ENCODE results near the gene VSX1. TPM values are rescaled to one million over a fixed set of nuclear protein-coding genes. Genes with fewer than 3 reads are reported as not detected.
A peak's percentile ranks its signal among the peaks of the same experiment; 100 is the strongest.

VSX1 gene
- total RNA-seq, 2 experiments from 2014 or later = not detected

DNA sequence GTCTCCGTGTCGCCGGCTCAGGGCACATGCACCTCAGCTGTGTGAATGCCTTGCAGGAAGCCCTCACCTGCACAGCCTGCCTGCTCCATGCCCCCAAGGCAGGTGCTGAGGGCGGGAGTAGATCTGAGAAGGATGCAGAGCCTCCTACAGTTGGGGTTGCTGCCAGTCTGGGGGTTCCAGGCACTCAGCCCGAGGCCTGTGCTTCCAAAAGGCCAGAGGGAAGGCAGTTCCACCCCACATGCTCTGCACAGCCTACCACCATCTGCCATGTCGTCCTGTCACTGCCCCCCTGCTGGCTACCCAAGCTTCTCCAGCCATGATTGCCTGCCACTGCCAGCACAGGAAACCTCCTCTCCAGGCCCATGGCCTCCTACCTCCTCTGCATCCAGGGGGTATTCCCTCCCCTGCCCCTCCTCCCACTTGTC is 43.3 kb downstream of the VSX1 start:
- Mint-ChIP-seq H3K27me3 (no peaks in the 10 kb centered on the region), H3K36me3 (no peaks in the 10 kb centered on the region), H3K4me1 (ENCODE audit: low read depth) (peaks cover 51% of the 10 kb centered on the region), H3K9me3 (no peaks in the 10 kb centered on the region), H3K4me3 (no peak overlapping the region), H3K27ac (no peak overlapping the region)
- intact Hi-C loops (cut with micrococcal nuclease) = no loop called here
- ChIA-PET CTCF (interaction anchor here (1.0 kb wide), 1 partner anchor 161 kb away, joined by 3 read pairs; no protein-coding TSS in a partner anchor), POLR2A (no interaction called here)
- no peak for DNase-seq

- no peaks in the 10 kb centered on the region for H3K27me3 Mint-ChIP-seq
- H3K4me1 Mint-ChIP-seq (ENCODE audit: low read depth) = peaks cover 50% of the 10 kb centered on the region
- ChIA-PET POLR2A (no interaction called here), CTCF (no interaction called here)
- H3K9me3 Mint-ChIP-seq = no peaks in the 10 kb centered on the region
- no peak for DNase-seq
- peak overlapping the region; percentile 8 for H3K27ac Mint-ChIP-seq
- intact Hi-C loops (cut with micrococcal nuclease) = no loop called here
- H3K36me3 Mint-ChIP-seq = no peaks in the 10 kb centered on the region
- no peak overlapping the region for H3K4me3 Mint-ChIP-seq
Observed at GRCh38 chr20:25038103-25038410, 43.9 kb downstream of the VSX1 start.

DNA sequence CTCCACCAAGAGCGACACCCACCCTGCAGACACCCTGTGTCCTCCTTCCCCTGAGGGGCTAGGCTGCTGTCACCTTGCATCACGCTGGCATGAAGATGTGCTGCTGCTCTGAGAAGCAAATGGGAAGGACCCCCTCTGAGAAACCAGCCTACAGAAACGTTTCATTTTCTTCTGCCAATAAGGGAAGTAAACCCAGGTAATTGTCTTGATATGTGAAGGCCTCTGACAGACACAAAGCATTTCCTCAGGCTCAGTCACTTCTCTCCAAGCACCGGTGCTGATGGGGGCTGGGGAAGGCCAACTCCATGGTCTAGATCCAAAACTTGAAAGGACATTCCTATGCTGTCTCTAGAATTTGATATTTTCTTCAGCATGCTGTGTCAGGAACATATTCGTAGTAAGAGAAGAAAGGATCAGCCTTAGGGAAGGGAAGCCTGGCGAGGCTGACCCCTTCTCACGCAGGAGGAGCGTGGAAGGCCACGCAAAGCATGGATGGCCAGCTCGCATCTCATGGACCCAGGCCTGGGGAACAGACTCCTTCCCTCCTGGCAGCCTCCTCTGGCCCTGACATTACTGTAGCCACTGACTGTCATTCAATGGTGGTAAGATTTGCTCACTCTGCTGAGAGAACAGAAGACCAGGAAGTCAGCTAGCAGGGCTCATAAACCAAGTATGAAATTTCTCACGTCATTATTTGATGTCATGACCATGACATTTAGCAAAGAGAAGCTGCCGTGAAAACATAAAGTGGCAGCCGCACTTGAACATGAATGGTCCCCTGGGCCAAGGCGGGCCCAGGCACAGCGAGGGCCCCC is 44.4 kb downstream of the VSX1 start:
- no peak overlapping the region for H3K4me3 Mint-ChIP-seq
- CTCF ChIA-PET = interaction anchor here (1.2 to 1.3 kb wide), 2 partner anchors 141 to 361 kb away, joined by 4 to 6 read pairs; no protein-coding TSS in a partner anchor
- peak overlapping the region; percentile 8 for H3K27ac Mint-ChIP-seq

GRCh38 chr20:25036331-25036936 is 45.5 kb downstream of the VSX1 start:
- Mint-ChIP-seq H3K36me3 (no peaks in the 10 kb centered on the region), H3K4me1 (ENCODE audit: low read depth) (peaks cover 34% of the 10 kb centered on the region), H3K27me3 (no peaks in the 10 kb centered on the region), H3K27ac (no peak overlapping the region), H3K9me3 (no peaks in the 10 kb centered on the region), H3K4me3 (peak overlapping the region; percentile 11)
- DNase-seq = no peak
- ChIA-PET CTCF (interaction anchor here (0.7 to 1.3 kb wide), 3 partner anchors 29 to 362 kb away, joined by 3 to 6 read pairs (median 4); no protein-coding TSS in a partner anchor), POLR2A (interaction anchor here (1.1 kb wide), 1 partner anchor 23 kb away, joined by 3 read pairs; no protein-coding TSS in a partner anchor)
- intact Hi-C loops (cut with micrococcal nuclease) = no loop called here

More for the DNA sequence above, 44.4 kb downstream of the VSX1 start:
- H3K9me3 Mint-ChIP-seq = no peaks in the 10 kb centered on the region
- H3K27me3 Mint-ChIP-seq = no peaks in the 10 kb centered on the region
- H3K36me3 Mint-ChIP-seq = no peaks in the 10 kb centered on the region
- H3K4me1 Mint-ChIP-seq (ENCODE audit: low read depth) = peaks cover 44% of the 10 kb centered on the region
- DNase-seq = no peak
- intact Hi-C loops (cut with micrococcal nuclease) = no loop called here
- POLR2A ChIA-PET = no interaction called here

GRCh38 chr20:25035921-25036320 is 46.0 kb downstream of the VSX1 start:
- peak; percentile 35 for DNase-seq
- intact Hi-C loops (cut with micrococcal nuclease) = no loop called here
- peak overlapping the region; percentile 4 for H3K27ac Mint-ChIP-seq
- ChIA-PET POLR2A (interaction anchor here (1.1 kb wide), 1 partner anchor 23 kb away, joined by 3 read pairs; no protein-coding TSS in a partner anchor), CTCF (interaction anchor here (0.6 to 1.3 kb wide), 2 partner anchors 42 to 363 kb away, joined by 3 to 6 read pairs; no protein-coding TSS in a partner anchor)
- no peaks in the 10 kb centered on the region for H3K36me3 Mint-ChIP-seq
- H3K4me3 Mint-ChIP-seq = peak overlapping the region; percentile 11
- no peaks in the 10 kb centered on the region for H3K27me3 Mint-ChIP-seq
- H3K9me3 Mint-ChIP-seq = no peaks in the 10 kb centered on the region
- peaks cover 31% of the 10 kb centered on the region for H3K4me1 Mint-ChIP-seq (ENCODE audit: low read depth)

GRCh38 chr20:25033924-25034300 is 48.0 kb downstream of the VSX1 start:
- no peak for DNase-seq
- Mint-ChIP-seq H3K9me3 (no peaks in the 10 kb centered on the region), H3K27ac (no peak overlapping the region), H3K27me3 (no peaks in the 10 kb centered on the region), H3K4me3 (no peak overlapping the region), H3K4me1 (ENCODE audit: low read depth) (peaks cover 31% of the 10 kb centered on the region), H3K36me3 (peaks cover 2% of the 10 kb centered on the region)
- intact Hi-C loops (cut with micrococcal nuclease) = no loop called here
- POLR2A ChIA-PET = no interaction called here
- CTCF ChIA-PET = interaction anchor here (0.6 to 3.5 kb wide), 5 partner anchors 9 to 38 kb away, joined by 3 to 10 read pairs (median 5); no protein-coding TSS in a partner anchor

- POLR2A ChIA-PET = interaction anchor here (1.3 kb wide), 1 partner anchor 214 kb away, joined by 4 read pairs; the partner anchor contains the start of gene PYGB
- H3K4me3 Mint-ChIP-seq = no peak overlapping the region
- H3K9me3 Mint-ChIP-seq = no peaks in the 10 kb centered on the region
- no peak for DNase-seq
- CTCF ChIA-PET = interaction anchor here (0.6 to 3.5 kb wide), 4 partner anchors 30 to 39 kb away, joined by 4 to 10 read pairs (median 5); no protein-coding TSS in a partner anchor
- H3K27me3 Mint-ChIP-seq = no peaks in the 10 kb centered on the region
- peaks cover 30% of the 10 kb centered on the region for H3K4me1 Mint-ChIP-seq (ENCODE audit: low read depth)
- peaks cover 2% of the 10 kb centered on the region for H3K36me3 Mint-ChIP-seq
- intact Hi-C loops (cut with micrococcal nuclease) = no loop called here
- no peak overlapping the region for H3K27ac Mint-ChIP-seq
Observed at GRCh38 chr20:25033265-25033923, 48.5 kb downstream of the VSX1 start.

GRCh38 chr20:25032478-25033264 is 49.3 kb downstream of the VSX1 start:
- ChIA-PET POLR2A (interaction anchor here (0.5 to 1.3 kb wide), 2 partner anchors 215 to 352 kb away, joined by 3 to 4 read pairs; partner anchors contain the start of gene PYGB), CTCF (interaction anchor here (1.3 to 3.5 kb wide), 3 partner anchors 33 to 39 kb away, joined by 4 to 10 read pairs (median 5); no protein-coding TSS in a partner anchor)
- Mint-ChIP-seq H3K9me3 (no peaks in the 10 kb centered on the region), H3K36me3 (peaks cover 4% of the 10 kb centered on the region), H3K4me1 (ENCODE audit: low read depth) (peaks cover 24% of the 10 kb centered on the region), H3K27me3 (no peaks in the 10 kb centered on the region), H3K4me3 (no peak overlapping the region), H3K27ac (no peak overlapping the region)
- intact Hi-C loops (cut with micrococcal nuclease) = no loop called here
- DNase-seq = no peak

DNA sequence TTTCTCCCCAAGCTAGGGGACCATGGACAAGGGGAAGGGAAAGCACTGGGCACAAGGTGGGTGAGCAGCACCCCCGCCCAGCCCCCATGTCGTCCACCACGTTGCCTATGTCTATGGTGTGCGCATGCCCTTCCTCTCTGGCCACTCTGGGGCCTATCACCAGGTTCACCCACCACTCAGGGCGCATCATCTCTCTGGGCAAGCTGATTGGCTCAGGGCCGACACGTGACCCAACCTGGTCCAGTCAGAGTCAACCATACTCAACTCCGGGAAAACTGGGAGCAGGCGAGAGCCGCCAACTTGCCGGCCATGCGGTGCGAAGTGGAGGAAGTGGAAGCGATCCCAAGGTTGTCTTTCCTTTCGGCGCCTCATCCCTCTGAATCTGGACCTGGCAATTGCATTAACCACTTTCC is 49.9 kb downstream of the VSX1 start:
- ChIA-PET POLR2A (interaction anchor here (0.5 kb wide), 1 partner anchor 352 kb away, joined by 3 read pairs; no protein-coding TSS in a partner anchor), CTCF (interaction anchor here (1.8 to 3.5 kb wide), 2 partner anchors 33 to 36 kb away, joined by 5 to 10 read pairs; no protein-coding TSS in a partner anchor)
- Mint-ChIP-seq H3K9me3 (no peaks in the 10 kb centered on the region), H3K36me3 (peaks cover 4% of the 10 kb centered on the region), H3K27ac (no peak overlapping the region), H3K4me3 (no peak overlapping the region), H3K4me1 (ENCODE audit: low read depth) (peaks cover 18% of the 10 kb centered on the region), H3K27me3 (no peaks in the 10 kb centered on the region)
- no peak for DNase-seq
- intact Hi-C loops (cut with micrococcal nuclease) = no loop called here

DNA sequence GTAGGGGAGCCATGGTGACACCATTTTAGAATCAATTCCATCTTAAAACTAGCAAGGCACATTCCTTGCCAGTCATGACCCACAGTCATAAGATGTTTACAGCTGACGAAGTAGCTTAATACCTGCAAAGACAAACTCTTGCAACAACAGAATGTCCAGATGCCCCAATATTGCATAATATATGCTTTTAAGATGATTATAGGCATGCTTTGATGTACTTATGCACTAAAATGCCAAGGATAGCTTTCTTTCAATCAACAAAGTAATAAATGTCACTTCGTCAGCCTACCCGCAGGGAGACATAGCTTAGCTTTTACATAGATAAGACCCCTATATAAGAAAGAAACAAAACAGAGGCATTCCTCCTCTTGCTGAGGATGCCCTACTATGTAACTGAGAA is 50.7 kb downstream of the VSX1 start:
- H3K4me3 Mint-ChIP-seq = no peak overlapping the region
- peaks cover 9% of the 10 kb centered on the region for H3K4me1 Mint-ChIP-seq (ENCODE audit: low read depth)
- no peaks in the 10 kb centered on the region for H3K27me3 Mint-ChIP-seq
- ChIA-PET CTCF (interaction anchor here (3.5 kb wide), 1 partner anchor 34 kb away, joined by 10 read pairs; no protein-coding TSS in a partner anchor), POLR2A (no interaction called here)
- DNase-seq = no peak
- intact Hi-C loops (cut with micrococcal nuclease) = no loop called here
- peaks cover 4% of the 10 kb centered on the region for H3K36me3 Mint-ChIP-seq
- no peaks in the 10 kb centered on the region for H3K9me3 Mint-ChIP-seq
- no peak overlapping the region for H3K27ac Mint-ChIP-seq

- intact Hi-C loops (cut with micrococcal nuclease) = no loop called here
- Mint-ChIP-seq H3K27me3 (no peaks in the 10 kb centered on the region), H3K4me3 (no peak overlapping the region), H3K4me1 (ENCODE audit: low read depth) (peaks cover 4% of the 10 kb centered on the region), H3K9me3 (no peaks in the 10 kb centered on the region), H3K27ac (no peak overlapping the region), H3K36me3 (peaks cover 4% of the 10 kb centered on the region)
- ChIA-PET CTCF (interaction anchor here (3.5 kb wide), 1 partner anchor 35 kb away, joined by 10 read pairs; no protein-coding TSS in a partner anchor), POLR2A (no interaction called here)
- no peak for DNase-seq
Observed at GRCh38 chr20:25030649-25031207, 51.2 kb downstream of the VSX1 start.

Data from activated CD4-positive, alpha-beta memory T cell treated with anti-CD3 and anti-CD28 coated beads for 36 hours (primary cell).